GM23338 (cell line): ENCODE measurements around the gene HAUS8. TPM values are rescaled to one million over a fixed set of nuclear protein-coding genes. Genes with fewer than 3 reads are reported as not detected.

ENCODE experiments used
- ATAC-seq: fragments of 200-7000 bp; cut with Tn5 transposase; 3 replicates; pipeline ENCODE4 v1.9.1; 2020
- DNase-seq: peaks from one replicate; pipeline ENCODE4 v3.0.0-alpha.2; 2015; ENCODE audit warnings: low spot score
- H2AFZ ChIP-seq: fragments of 200-600 bp; sonication (generic); 2 replicates; pipeline ENCODE4 v1.8.0; 2016; ENCODE audit warnings: antibody characterized with exemption, mild to moderate bottlenecking, moderate library complexity
- H3F3A ChIP-seq: fragments of 200-600 bp; sonication (generic); replicated peaks from 2 replicates; pipeline ENCODE4 v1.8.0; 2017; ENCODE audit warnings: antibody characterized with exemption, mixed run types, low read depth
- H3K27ac ChIP-seq: fragments of 200-600 bp; sonication (generic); 2 replicates; pipeline ENCODE4 v1.6.1; 2016; ENCODE audit warnings: low read depth
- H3K27me3 ChIP-seq: fragments of 200-600 bp; sonication (generic); 2 replicates; pipeline ENCODE4 v1.8.0; 2016; ENCODE audit warnings: mild to moderate bottlenecking, mixed run types, moderate library complexity; ENCODE audit not compliant: insufficient read depth
- H3K36me3 ChIP-seq: fragments of 200-600 bp; sonication (generic); 2 replicates; pipeline ENCODE4 v1.8.0; 2016; ENCODE audit warnings: mild to moderate bottlenecking; ENCODE audit not compliant: insufficient read depth
- H3K4me1 ChIP-seq: fragments of 200-600 bp; sonication (generic); 2 replicates; pipeline ENCODE4 v1.8.0; 2016; ENCODE audit warnings: mild to moderate bottlenecking, moderate library complexity; ENCODE audit not compliant: insufficient read depth
- H3K4me2 ChIP-seq: fragments of 200-600 bp; sonication (generic); 2 replicates; pipeline ENCODE4 v1.7.1; 2017; ENCODE audit warnings: mixed run types
- H3K4me3 ChIP-seq: fragments of 200-600 bp; sonication (generic); 2 replicates; pipeline ENCODE4 v1.6.1; 2016; ENCODE audit warnings: mixed run types
- H3K79me2 ChIP-seq: fragments of 200-600 bp; sonication (generic); replicated peaks from 2 replicates; pipeline ENCODE4 v1.8.0; 2017; ENCODE audit warnings: mild to moderate bottlenecking; ENCODE audit not compliant: insufficient read depth
- H3K9me2 ChIP-seq: fragments of 200-600 bp; sonication (generic); 2 replicates; pipeline ENCODE4 v1.8.0; 2017; ENCODE audit not compliant: insufficient read depth
- H4K20me1 ChIP-seq: fragments of 200-600 bp; sonication (generic); replicated peaks from 2 replicates; pipeline ENCODE4 v1.8.0; 2017; ENCODE audit warnings: mild to moderate bottlenecking; ENCODE audit not compliant: insufficient read depth
- H3K27ac Mint-ChIP-seq: 2 replicates; pipeline ENCODE4 v1.8.0; 2020; ENCODE audit warnings: inconsistent platforms, mild to moderate bottlenecking, moderate library complexity, mixed read lengths
- H3K27me3 Mint-ChIP-seq: 3 replicates; pipeline ENCODE4 v1.8.0; 2022; ENCODE audit warnings: low read depth, mild to moderate bottlenecking, moderate library complexity, mixed read lengths, inconsistent platforms; ENCODE audit not compliant: insufficient read depth, poor library complexity
- H3K36me3 Mint-ChIP-seq: 3 replicates; pipeline ENCODE4 v1.8.0; 2021; ENCODE audit warnings: low read depth, mild to moderate bottlenecking, inconsistent platforms, moderate library complexity, mixed read lengths
- H3K4me1 Mint-ChIP-seq: 3 replicates; pipeline ENCODE4 v1.8.0; 2020; ENCODE audit warnings: mild to moderate bottlenecking, inconsistent platforms, mixed read lengths
- H3K4me3 Mint-ChIP-seq: 3 replicates; pipeline ENCODE4 v1.8.0; 2021; ENCODE audit warnings: moderate library complexity, mild to moderate bottlenecking, inconsistent platforms, mixed read lengths
- H3K9me3 Mint-ChIP-seq: 3 replicates; pipeline ENCODE4 v1.8.0; 2020; ENCODE audit warnings: moderate library complexity, mild to moderate bottlenecking, inconsistent platforms, mixed read lengths
- CREB1 ChIP-seq: fragments of 250-450 bp; sonication (Bioruptor Pico); IDR thresholded peaks from 2 replicates; pipeline ENCODE4 v1.5.0; 2020; ENCODE audit warnings: low read depth, mild to moderate bottlenecking, moderate library complexity
- CTCF ChIP-seq, 2 experiments: fragments of 200-600 bp in 1 of 2; sonication (generic) in 1 of 2; conservative IDR thresholded peaks; 2 replicates each; pipeline versions ENCODE4 v1.5.1 to v1.6.1; 2016 to 2017; ENCODE audit warnings: antibody characterized with exemption in 2 of 2, low read depth in 2 of 2, mild to moderate bottlenecking in 2 of 2, moderate library complexity in 1 of 2
- ETS1 ChIP-seq: IDR thresholded peaks from 2 replicates; pipeline ENCODE4 v1.6.1; 2016; ENCODE audit warnings: antibody characterized with exemption
- EZH2 ChIP-seq: fragments of 200-600 bp; sonication (generic); IDR thresholded peaks from one replicate; pipeline ENCODE4 v1.8.0; 2017; ENCODE audit warnings: antibody characterized with exemption, mild to moderate bottlenecking, low read depth; ENCODE audit not compliant: unreplicated experiment
- EZH2phosphoT487 ChIP-seq: fragments of 200-600 bp; sonication (generic); IDR thresholded peaks from one replicate; pipeline ENCODE4 v1.8.1; 2018; ENCODE audit warnings: antibody characterized with exemption; ENCODE audit not compliant: unreplicated experiment
- JUNB ChIP-seq: IDR thresholded peaks from one replicate; pipeline ENCODE4 v1.6.1; 2016; ENCODE audit warnings: antibody characterized with exemption; ENCODE audit not compliant: unreplicated experiment
- NANOG ChIP-seq: IDR thresholded peaks from 2 replicates; pipeline ENCODE4 v1.6.1; 2016; ENCODE audit warnings: antibody characterized with exemption, borderline replicate concordance
- POLR2AphosphoS5 ChIP-seq: IDR thresholded peaks from 2 replicates; pipeline ENCODE4 v1.6.1; 2016; ENCODE audit warnings: antibody characterized with exemption, low read depth
- ZNF331 ChIP-seq: fragments of 250-450 bp; sonication (Bioruptor Pico); IDR thresholded peaks from 2 replicates; pipeline ENCODE4 v1.5.0; 2020; ENCODE audit warnings: low read depth, mild to moderate bottlenecking, moderate library complexity
- ZNF462 ChIP-seq: fragments of 250-450 bp; sonication (Bioruptor Pico); IDR thresholded peaks from 2 replicates; pipeline ENCODE4 v1.5.0; 2020; ENCODE audit warnings: mild to moderate bottlenecking, moderate library complexity
- polyA plus RNA-seq: library from polyadenylated mRNA; unstranded; fragments of >200 nt; fragmentation: Nextera tagmentation; extraction: Ambion mirVana; gene quantifications from 2 replicates; pipeline ENCODE4 v1.2.1, GENCODE V29; 2016
- total RNA-seq: library from RNA; depleted of rRNA; stranded (reverse); fragments of >200 nt; shearing (Covaris generic); gene quantifications from 2 replicates; pipeline ENCODE4 v1.2.3, GENCODE V29; 2014

Gene HAUS8
- total and polyA plus RNA-seq, 2 experiments from 2014 or later: 11.1 to 33.3 TPM

- DNase-seq: peak; percentile 54
- TF ChIP-seq EZH2 (no peak), CTCF (conservative IDR thresholded peaks at IDR 0.05; ENCODE audit: low read depth in 2 of 2) (peak; percentile 52 to 60)
- Mint-ChIP-seq H3K27me3 (peaks cover 11% of the 10 kb centered on the region), H3K27ac (no peak overlapping the region), H3K4me1 (peaks cover 4% of the 10 kb centered on the region; the same call in 1 of the 3 replicates), H3K4me3 (no peak overlapping the region), H3K36me3 (peaks cover 14% of the 10 kb centered on the region; the same call in 2 of the 3 replicates), H3K9me3 (no peaks in the 10 kb centered on the region)
- no peak overlapping the region for H3K4me3 ChIP-seq
- no peaks in the 10 kb centered on the region for H3F3A ChIP-seq
- no peaks in the 10 kb centered on the region for H3K79me2 ChIP-seq
- peak; percentile 53 for ATAC-seq
- H3K36me3 ChIP-seq: 0 out of 2 replicates have a peak, but pooled peaks cover 2% of the 10 kb centered on the region
- no peak overlapping the region for H3K4me2 ChIP-seq
- H3K27ac ChIP-seq: no peak overlapping the region
- H2AFZ ChIP-seq: no peak overlapping the region
- H4K20me1 ChIP-seq: no peaks in the 10 kb centered on the region
- no peaks in the 10 kb centered on the region for H3K27me3 ChIP-seq
- no peaks in the 10 kb centered on the region for H3K9me2 ChIP-seq
- H3K4me1 ChIP-seq: no peaks in the 10 kb centered on the region; the same call in 1 of the 2 replicates
These were observed 70.3 kb downstream of the HAUS8 start for GRCh38 chr19:17005000-17005399.

GRCh38 chr19:17004386-17004785, 70.9 kb downstream of the HAUS8 start:
- Mint-ChIP-seq H3K4me1 (peaks cover 4% of the 10 kb centered on the region; the same call in 1 of the 3 replicates), H3K4me3 (no peak overlapping the region), H3K36me3 (peaks cover 15% of the 10 kb centered on the region; the same call in 2 of the 3 replicates), H3K27me3 (peaks cover 11% of the 10 kb centered on the region), H3K27ac (no peak overlapping the region), H3K9me3 (no peaks in the 10 kb centered on the region)
- Histone ChIP-seq H3K36me3 (0 out of 2 replicates have a peak, but pooled peaks cover 8% of the 10 kb centered on the region), H3K79me2 (no peaks in the 10 kb centered on the region), H3F3A (no peaks in the 10 kb centered on the region), H3K4me3 (no peak overlapping the region), H3K27ac (no peak overlapping the region), H3K4me2 (no peak overlapping the region), H3K4me1 (no peaks in the 10 kb centered on the region; the same call in 1 of the 2 replicates), H2AFZ (no peak overlapping the region), H3K9me2 (no peaks in the 10 kb centered on the region), H3K27me3 (no peaks in the 10 kb centered on the region), H4K20me1 (no peaks in the 10 kb centered on the region)
- no peak for ATAC-seq
- no peak for DNase-seq
- TF ChIP-seq EZH2phosphoT487 (no peak), CREB1 (CRISPR knock-in tag) (no peak), JUNB (no peak), POLR2AphosphoS5 (no peak), NANOG (no peak), EZH2 (no peak), ZNF462 (CRISPR knock-in tag) (no peak), CTCF (conservative IDR thresholded peaks at IDR 0.05; ENCODE audit: low read depth in 2 of 2) (no peak), ZNF331 (CRISPR knock-in tag) (no peak), ETS1 (no peak)
